K562 (cell line): ENCODE measurements around the gene GP1BB. TPM values are rescaled to one million over a fixed set of nuclear protein-coding genes. Genes with fewer than 3 reads are reported as not detected.

Experiments
- CCNT2 ChIP-seq: IDR thresholded peaks from 2 replicates; pipeline ENCODE4 v1.6.1; 2011; ENCODE audit warnings: borderline replicate concordance, low read depth, mild to moderate bottlenecking, moderate library complexity, mixed read lengths, low read length; ENCODE audit not compliant: insufficient read length; ENCODE audit errors: extremely low read depth
- CXXC5 ChIP-seq: fragments of 250-450 bp; sonication (Bioruptor Pico); IDR thresholded peaks from 2 replicates; pipeline ENCODE4 v1.8.0; 2022; ENCODE audit warnings: inconsistent platforms, mild to moderate bottlenecking, moderate library complexity
- ELF4 ChIP-seq: fragments of 450-650 bp; formaldehyde crosslinking; IDR thresholded peaks from 2 replicates; pipeline ENCODE4 v1.4.0; 2022; ENCODE audit warnings: missing genetic modification characterization
- HMGXB4 ChIP-seq: sonication (generic); formaldehyde crosslinking; IDR thresholded peaks from 2 replicates; pipeline ENCODE4 v1.8.1; 2023; ENCODE audit warnings: mild to moderate bottlenecking, missing genetic modification reagents
- JUND ChIP-seq, 2 experiments: IDR thresholded peaks; 2 replicates in 1 of 2; 3 replicates in 1 of 2; pipeline ENCODE4 v1.6.1; 2011; ENCODE audit warnings: borderline replicate concordance in 2 of 2, low read depth in 2 of 2, low read length in 2 of 2, improper control_type of control experiment in 1 of 2, missing biosample characterization in 1 of 2, missing genetic modification characterization in 1 of 2, missing genetic modification reagents in 1 of 2
- KAT2B ChIP-seq: IDR thresholded peaks from one replicate; pipeline ENCODE4 v1.6.1; 2012; ENCODE audit warnings: low read depth, mild to moderate bottlenecking, control low read depth, inconsistent platforms, low read length, moderate library complexity
- NR3C1 ChIP-seq: sonication (generic); formaldehyde crosslinking; IDR thresholded peaks from 2 replicates; pipeline ENCODE4 v1.8.1; 2022; ENCODE audit warnings: missing genetic modification reagents
- NR4A1 ChIP-seq, 2 experiments: fragments of 250-450 bp in 1 of 2; fragments of 450-650 bp in 1 of 2; sonication (Bioruptor Pico) in 1 of 2; IDR thresholded peaks; 2 replicates each; pipeline versions ENCODE4 v1.4.0 to v1.6.1; 2016 to 2020; ENCODE audit warnings: mild to moderate bottlenecking in 2 of 2, missing compliant biosample characterization in 1 of 2, missing genetic modification characterization in 1 of 2, moderate library complexity in 1 of 2
- POU5F1 ChIP-seq: fragments of 150-350 bp; IDR thresholded peaks from 2 replicates; pipeline ENCODE4 v1.6.1; 2014; ENCODE audit warnings: borderline replicate concordance, low read length, low read depth, mild to moderate bottlenecking; ENCODE audit not compliant: partially characterized antibody
- SAP30 ChIP-seq: fragments of 200-600 bp; sonication (generic); IDR thresholded peaks from 2 replicates; pipeline ENCODE4 v1.6.1; 2012; ENCODE audit warnings: borderline replicate concordance, low read depth, mild to moderate bottlenecking, moderate library complexity, low read length, control low read depth, inconsistent platforms; ENCODE audit not compliant: insufficient read depth, poor library complexity, severe bottlenecking
- YBX1 ChIP-seq: fragments of 450-650 bp; IDR thresholded peaks from 2 replicates; pipeline ENCODE4 v1.7.1; 2016; ENCODE audit warnings: mild to moderate bottlenecking
- ZNF589 ChIP-seq: fragments of 200-800 bp; sonication (Bioruptor generic); IDR thresholded peaks from 2 replicates; pipeline ENCODE4 v1.6.1; 2016; ENCODE audit warnings: low read depth, missing genetic modification characterization, missing compliant biosample characterization
- polyA plus RNA-seq, 8 experiments: library from polyadenylated mRNA; depleted of rRNA in 4 of 8; stranded (reverse) in 5 of 8; unstranded in 3 of 8; fragments of >200 nt; fragmentation: Nextera tagmentation in 2 of 8; fragmentation: Illumina TruSeq in 1 of 8; extraction: Ambion mirVana in 2 of 8; extraction: Trizol in 1 of 8; gene quantifications; 2 replicates each; pipeline versions ENCODE4 v1.2.1 to v1.2.3, GENCODE V29; 2011 to 2014; ENCODE audit warnings: inconsistent platforms in 1 of 8, missing spikeins in 1 of 8
- total RNA-seq, 7 experiments: library from RNA; depleted of rRNA in 6 of 7; stranded (reverse); fragments of >200 nt in 6 of 7; fragmentation: Illumina TruSeq in 2 of 7; extraction: Trizol in 2 of 7; gene quantifications; 2 replicates each; pipeline versions ENCODE4 v1.2.1 to v1.2.3, GENCODE V29; 2011 to 2021; ENCODE audit warnings: low replicate concordance in 1 of 7

Gene GP1BB
- total and polyA plus RNA-seq, 9 of the 15 experiments (the other 6 are each of a cell fraction or from before 2014, with no cell fraction given) = 0.69 to 162 (median 2.8) TPM

DNA sequence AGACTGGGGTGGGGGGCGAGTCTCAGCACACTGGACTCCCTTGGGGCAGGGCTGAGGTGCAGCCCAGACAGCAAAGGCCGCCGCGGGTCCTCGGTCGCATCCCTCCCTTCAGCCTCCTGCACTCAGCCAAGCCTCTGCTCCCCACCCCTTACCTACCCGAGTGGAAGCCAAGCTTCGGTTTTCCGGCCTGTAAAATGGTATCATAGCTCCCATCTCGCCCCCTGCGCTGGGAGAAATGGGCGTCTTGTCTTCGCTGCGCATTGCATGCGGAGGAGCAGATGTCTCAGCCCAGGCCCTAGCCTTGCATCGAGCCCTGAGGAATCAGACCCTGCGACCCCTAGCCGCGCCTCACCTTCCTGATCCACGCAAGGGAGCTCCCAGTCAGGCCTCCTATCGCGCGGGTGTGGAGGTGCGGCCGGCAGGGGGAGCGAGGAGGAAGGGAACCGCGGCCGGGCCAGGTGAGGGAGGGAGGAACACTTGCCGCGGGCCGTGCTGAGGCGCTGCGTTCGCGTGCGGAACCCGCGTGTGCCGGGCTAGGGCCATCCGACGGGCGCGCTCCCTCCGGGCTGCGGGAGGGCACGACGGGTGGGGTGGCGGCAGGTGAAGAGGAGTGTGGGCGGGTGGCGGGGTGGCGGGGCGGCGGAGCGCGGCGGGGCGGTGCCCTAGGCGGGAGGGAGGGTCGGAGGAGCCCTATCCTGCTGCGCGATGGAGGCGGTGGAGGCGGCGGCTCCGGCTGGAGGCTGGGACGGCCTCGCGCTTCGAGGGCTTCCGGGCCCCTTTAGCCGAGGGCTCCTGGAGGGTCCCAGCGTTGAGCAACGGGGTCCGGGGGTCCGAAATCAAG lies 33.2 kb downstream of the GP1BB start (continued):
- TF ChIP-seq SAP30 (peak; percentile 30), YBX1 (no peak), NR3C1 (no peak), ELF4 (CRISPR knock-in tag) (peak; percentile 45; the same call in 1 of the 2 replicates), KAT2B (peak; percentile 82), POU5F1 (no peak), NR4A1 (CRISPR knock-in tag; IDR thresholded peaks at IDR 0.05) (no peak), NR4A1 (tag; IDR thresholded peaks at IDR 0.05) (no peak), CXXC5 (CRISPR knock-in tag) (peak; percentile 98), CCNT2 (peak; percentile 76), HMGXB4 (CRISPR knock-in tag) (peak; percentile 55; the same call in 1 of the 2 replicates), ZNF589 (CRISPR knock-in tag) (no peak), JUND (IDR thresholded peaks at IDR 0.05; ENCODE audit: borderline replicate concordance, low read depth, low read length) (peak; percentile 72), JUND (tag; IDR thresholded peaks at IDR 0.05; ENCODE audit: borderline replicate concordance, low read depth, low read length) (peak; percentile 53; the same call in 1 of the 3 replicates)
